Measurements from ENCODE around the gene TIMM8B. TPM values are rescaled to one million over a fixed set of nuclear protein-coding genes. Genes with fewer than 3 reads are reported as not detected.

Gene TIMM8B
- total RNA-seq, 2 donors from 2014 or later = 7.5 to 9.6 TPM

DNA sequence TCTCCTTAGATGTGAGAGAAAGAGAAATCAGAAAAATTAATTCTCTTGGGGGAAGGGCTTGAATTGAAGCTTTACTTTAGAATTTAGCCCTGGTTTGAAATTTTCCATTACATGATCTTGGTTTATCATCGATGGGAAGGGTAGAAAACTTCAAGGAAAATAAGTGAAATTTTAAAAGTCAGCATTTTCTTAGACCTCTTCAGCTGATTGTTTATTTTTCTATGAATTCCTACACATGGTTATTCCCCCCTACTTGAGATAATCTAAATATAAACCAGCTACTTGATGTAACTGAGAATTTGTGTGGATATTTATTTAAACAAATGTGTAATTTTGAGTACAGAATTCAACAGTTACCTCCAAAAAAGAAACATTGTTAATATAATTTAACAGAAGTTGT, 23.6 kb downstream of the TIMM8B start:
- TF ChIP-seq, protein P1, sequence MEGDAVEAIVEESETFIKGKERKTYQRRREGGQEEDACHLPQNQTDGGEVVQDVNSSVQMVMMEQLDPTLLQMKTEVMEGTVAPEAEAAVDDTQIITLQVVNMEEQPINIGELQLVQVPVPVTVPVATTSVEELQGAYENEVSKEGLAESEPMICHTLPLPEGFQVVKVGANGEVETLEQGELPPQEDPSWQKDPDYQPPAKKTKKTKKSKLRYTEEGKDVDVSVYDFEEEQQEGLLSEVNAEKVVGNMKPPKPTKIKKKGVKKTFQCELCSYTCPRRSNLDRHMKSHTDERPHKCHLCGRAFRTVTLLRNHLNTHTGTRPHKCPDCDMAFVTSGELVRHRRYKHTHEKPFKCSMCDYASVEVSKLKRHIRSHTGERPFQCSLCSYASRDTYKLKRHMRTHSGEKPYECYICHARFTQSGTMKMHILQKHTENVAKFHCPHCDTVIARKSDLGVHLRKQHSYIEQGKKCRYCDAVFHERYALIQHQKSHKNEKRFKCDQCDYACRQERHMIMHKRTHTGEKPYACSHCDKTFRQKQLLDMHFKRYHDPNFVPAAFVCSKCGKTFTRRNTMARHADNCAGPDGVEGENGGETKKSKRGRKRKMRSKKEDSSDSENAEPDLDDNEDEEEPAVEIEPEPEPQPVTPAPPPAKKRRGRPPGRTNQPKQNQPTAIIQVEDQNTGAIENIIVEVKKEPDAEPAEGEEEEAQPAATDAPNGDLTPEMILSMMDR (IDR thresholded peaks at IDR 0.05) = no peak
- no peak for TF ChIP-seq POLR2A (IDR thresholded peaks at IDR 0.05)
- no peak overlapping the region for H3K4me3 ChIP-seq
- no peak overlapping the region for H3K27ac ChIP-seq
- ATAC-seq = no peak
- H3K36me3 ChIP-seq (replicated peaks in 1 of 2; ENCODE audit: insufficient read depth in 1 of 2, low read depth in 2 of 2) = peaks cover 0 to 3% of the 10 kb centered on the region in 2 donors
- no peaks in the 10 kb centered on the region for H3K27me3 ChIP-seq
- DNase-seq = no peak
- WGBS, 2 donors = 80 to 86% methylated on average over 1 of the region's 1 CpG
- no peaks in the 10 kb centered on the region for H3K9me3 ChIP-seq
- no peaks in the 10 kb centered on the region for H3K4me1 ChIP-seq
- intact Hi-C loops (cut with DNase I) = no loop called here

DNA sequence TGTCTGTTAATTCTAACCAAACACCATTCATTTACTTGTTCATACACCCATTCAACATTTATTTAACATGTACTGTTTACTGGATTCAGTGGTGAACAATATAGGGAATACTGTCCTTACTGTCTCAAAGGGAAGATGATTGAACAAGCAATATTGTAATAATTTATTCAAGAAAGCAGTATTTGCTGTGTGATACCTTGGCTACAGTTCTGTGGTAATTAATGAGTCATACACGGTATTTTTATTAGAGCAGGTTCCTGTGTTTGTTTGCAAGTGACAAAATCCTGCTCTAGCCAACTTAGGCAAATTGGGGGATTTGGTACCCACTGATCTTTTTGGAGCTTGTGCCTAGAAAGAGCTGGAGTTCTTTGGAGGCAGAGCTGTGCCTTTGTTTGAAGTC, 28.5 kb downstream of the TIMM8B start:
- Histone ChIP-seq H3K4me3 (no peak overlapping the region), H3K36me3 (replicated peaks in 1 of 2; ENCODE audit: insufficient read depth in 1 of 2, low read depth in 2 of 2) (peaks cover 0 to 7% of the 10 kb centered on the region in 2 donors), H3K9me3 (no peaks in the 10 kb centered on the region), H3K27ac (no peak overlapping the region), H3K27me3 (no peaks in the 10 kb centered on the region), H3K4me1 (no peaks in the 10 kb centered on the region)
- no peak for DNase-seq
- WGBS, 2 donors = 21 to 25% methylated on average over 1 of the region's 1 CpG
- TF ChIP-seq POLR2A (IDR thresholded peaks at IDR 0.05) = no peak
- TF ChIP-seq, protein P1 (IDR thresholded peaks at IDR 0.05) = no peak
- intact Hi-C loops (cut with DNase I) = no loop called here
- ATAC-seq = no peak

DNA sequence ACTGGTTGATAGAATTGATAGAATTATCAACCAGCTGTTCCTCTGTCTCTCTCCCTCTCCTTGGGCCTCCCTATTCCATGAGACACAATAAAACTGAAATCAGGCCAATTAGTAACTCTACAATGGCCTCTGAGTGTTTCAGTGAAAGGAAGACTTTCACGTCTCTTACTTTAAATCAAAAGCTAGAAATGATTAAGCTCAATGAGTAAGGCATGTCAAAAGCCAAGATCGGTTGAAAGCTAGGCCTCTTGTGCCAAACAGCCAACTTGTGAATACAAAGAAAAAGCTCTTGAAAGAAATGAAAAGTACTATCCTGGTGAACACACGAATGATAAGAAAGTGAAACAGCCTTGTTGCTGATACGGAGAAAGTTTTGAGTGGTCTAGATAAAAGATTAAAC, 29.4 kb downstream of the TIMM8B start:
- Histone ChIP-seq H3K4me1 (no peaks in the 10 kb centered on the region), H3K36me3 (replicated peaks in 1 of 2; ENCODE audit: insufficient read depth in 1 of 2, low read depth in 2 of 2) (peaks cover 0 to 11% of the 10 kb centered on the region in 2 donors), H3K27me3 (no peaks in the 10 kb centered on the region), H3K4me3 (no peak overlapping the region), H3K9me3 (no peaks in the 10 kb centered on the region), H3K27ac (no peak overlapping the region)
- ATAC-seq (no peak), DNase-seq (no peak)
- TF ChIP-seq, protein P1 (IDR thresholded peaks at IDR 0.05) = no peak
- no peak for TF ChIP-seq POLR2A (IDR thresholded peaks at IDR 0.05)
- intact Hi-C loops (cut with DNase I) = no loop called here
- WGBS, 2 donors = 74 to 81% methylated on average over 4 of the region's 4 CpGs

DNA sequence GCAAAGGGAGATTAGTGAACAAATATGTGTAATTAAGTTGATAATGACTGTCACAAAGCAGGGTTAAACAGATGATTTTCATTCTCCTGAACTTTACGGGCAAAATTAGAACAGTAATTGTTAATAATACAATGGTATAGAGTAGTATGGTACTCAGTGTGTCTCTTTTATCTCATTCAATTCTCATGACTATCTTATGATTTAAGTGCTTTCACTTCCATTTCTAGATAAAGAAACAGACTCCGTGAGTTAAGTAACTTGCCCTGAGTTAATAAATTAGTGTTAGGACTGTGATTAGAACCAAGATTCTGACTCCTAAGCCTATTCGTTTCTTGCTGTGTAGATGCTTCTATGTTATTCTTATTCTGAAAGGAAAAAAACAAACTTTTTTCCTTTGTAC, 34.8 kb downstream of the TIMM8B start:
- H3K4me1 ChIP-seq = no peaks in the 10 kb centered on the region
- no peak for DNase-seq
- WGBS, 2 donors = 84 to 85% methylated on average over 3 of the region's 3 CpGs
- no peaks in the 10 kb centered on the region for H3K27me3 ChIP-seq
- no peak for ATAC-seq
- no peak overlapping the region for H3K4me3 ChIP-seq
- no peak overlapping the region for H3K27ac ChIP-seq
- no peaks in the 10 kb centered on the region for H3K9me3 ChIP-seq
- intact Hi-C loops (cut with DNase I) = no loop called here
- TF ChIP-seq, protein P1 (IDR thresholded peaks at IDR 0.05) = no peak
- TF ChIP-seq POLR2A (IDR thresholded peaks at IDR 0.05) = no peak
- peaks cover 0 to 14% of the 10 kb centered on the region in 2 donors for H3K36me3 ChIP-seq (replicated peaks in 1 of 2; ENCODE audit: insufficient read depth in 1 of 2, low read depth in 2 of 2)

DNA sequence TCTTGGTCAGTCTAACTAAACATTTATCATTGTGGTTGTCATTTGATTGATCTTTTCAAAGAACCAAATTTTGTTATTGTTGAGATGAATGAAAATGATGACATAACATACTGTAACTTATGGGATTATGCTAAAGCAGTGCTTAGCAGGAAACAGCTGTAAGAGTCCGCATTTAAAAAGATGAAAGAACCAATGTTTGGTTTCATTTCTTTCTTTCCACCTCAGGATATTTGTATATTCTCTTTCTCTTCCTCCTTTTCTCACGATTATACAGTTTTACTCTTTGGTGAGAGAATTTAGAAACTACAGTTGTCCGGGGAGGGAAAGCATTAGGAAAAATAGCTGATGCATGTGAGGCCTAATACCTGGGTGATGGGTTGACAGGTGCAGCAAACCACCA, 35.8 kb downstream of the TIMM8B start:
- Histone ChIP-seq H3K27me3 (no peaks in the 10 kb centered on the region), H3K9me3 (no peaks in the 10 kb centered on the region), H3K4me3 (no peak overlapping the region), H3K4me1 (no peaks in the 10 kb centered on the region), H3K36me3 (replicated peaks in 1 of 2; ENCODE audit: insufficient read depth in 1 of 2, low read depth in 2 of 2) (peaks cover 0 to 14% of the 10 kb centered on the region in 2 donors), H3K27ac (no peak overlapping the region)
- intact Hi-C loops (cut with DNase I) = no loop called here
- WGBS, 2 donors = 77 to 86% methylated on average over 3 of the region's 3 CpGs
- ATAC-seq (no peak), DNase-seq (no peak)
- TF ChIP-seq POLR2A (IDR thresholded peaks at IDR 0.05) = no peak
- TF ChIP-seq, protein P1 (IDR thresholded peaks at IDR 0.05) = no peak
